ENCODE measurements around the gene AATK.

AATK gene

GRCh38 chr17:81126281-81127132 lies 39.5 kb downstream of the AATK start:
- DNase-seq: no peak

DNA sequence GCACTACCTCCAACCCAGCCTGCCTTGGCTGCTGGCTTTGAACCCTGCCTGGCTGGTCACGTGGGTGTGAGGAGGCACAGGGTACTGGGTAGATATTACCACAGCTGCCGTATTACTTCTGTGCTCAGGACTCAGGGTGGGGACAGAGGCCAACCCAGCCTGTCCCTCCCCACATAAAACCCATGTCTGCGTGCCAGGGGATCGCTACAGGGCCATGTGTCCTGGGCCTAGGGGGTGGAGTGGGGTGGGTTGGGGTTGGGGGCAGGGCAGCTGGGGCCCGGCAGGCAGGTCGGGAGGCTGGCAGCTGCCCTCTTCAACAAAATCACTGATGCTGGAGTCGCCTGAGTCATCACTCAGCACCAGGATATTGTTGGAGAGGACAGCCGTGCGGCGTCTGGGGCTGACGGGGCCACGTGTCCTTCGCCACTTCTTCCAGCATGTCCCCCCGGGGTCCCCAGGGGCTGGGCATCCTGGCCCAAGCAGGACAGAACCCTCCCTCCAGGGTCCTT lies 40.4 kb downstream of the AATK start:
- DNase-seq: no peak

DNA sequence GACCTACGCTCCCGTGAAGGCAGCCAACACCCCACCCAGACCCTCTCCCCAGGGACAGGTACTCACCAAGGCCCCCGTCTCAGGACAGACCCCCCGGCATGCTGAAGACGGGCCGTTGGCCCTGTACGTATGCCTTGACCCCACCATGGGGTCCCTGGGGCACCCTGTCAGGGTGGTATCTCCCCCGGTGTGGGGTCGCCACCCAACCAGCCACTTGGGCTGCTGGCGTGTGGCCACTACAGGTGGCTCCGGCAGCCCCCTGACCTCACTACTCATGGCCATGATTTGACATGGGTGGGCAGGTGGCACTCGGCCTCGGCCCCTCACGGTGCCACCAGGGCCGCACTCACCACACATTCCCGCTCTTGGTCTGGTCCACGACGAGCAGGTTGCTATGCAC lies 41.6 kb downstream of the AATK start:
- DNase-seq: no peak

GRCh38 chr17:81123052-81124048 lies 42.7 kb downstream of the AATK start:
- DNase-seq: no peak

- DNase-seq: no peak
These were observed 43.9 kb downstream of the AATK start for GRCh38 chr17:81121841-81122733.

GRCh38 chr17:81120695-81121621 lies 45.1 kb downstream of the AATK start:
- no peak for DNase-seq

DNA sequence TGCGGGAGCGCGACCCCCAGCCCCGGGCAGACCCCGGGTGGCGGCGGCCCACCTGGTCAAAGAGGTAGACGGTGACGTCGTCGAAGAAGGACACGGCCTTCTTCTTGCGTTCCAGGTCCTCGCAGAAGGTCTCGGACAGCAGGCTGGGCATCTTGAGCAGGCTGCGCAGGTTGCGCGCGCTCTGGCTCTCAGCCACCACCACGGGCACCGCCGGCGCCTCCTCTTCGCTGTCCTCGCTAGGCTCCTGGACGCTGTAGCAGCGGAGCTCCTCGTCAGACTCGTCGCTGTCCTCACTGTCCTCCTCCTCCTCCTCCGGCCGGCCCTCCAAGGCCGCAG lies 45.9 kb downstream of the AATK start:
- no peak for DNase-seq

GRCh38 chr17:81119223-81120148 lies 46.5 kb downstream of the AATK start:
- peak; percentile 6 for DNase-seq

DNA sequence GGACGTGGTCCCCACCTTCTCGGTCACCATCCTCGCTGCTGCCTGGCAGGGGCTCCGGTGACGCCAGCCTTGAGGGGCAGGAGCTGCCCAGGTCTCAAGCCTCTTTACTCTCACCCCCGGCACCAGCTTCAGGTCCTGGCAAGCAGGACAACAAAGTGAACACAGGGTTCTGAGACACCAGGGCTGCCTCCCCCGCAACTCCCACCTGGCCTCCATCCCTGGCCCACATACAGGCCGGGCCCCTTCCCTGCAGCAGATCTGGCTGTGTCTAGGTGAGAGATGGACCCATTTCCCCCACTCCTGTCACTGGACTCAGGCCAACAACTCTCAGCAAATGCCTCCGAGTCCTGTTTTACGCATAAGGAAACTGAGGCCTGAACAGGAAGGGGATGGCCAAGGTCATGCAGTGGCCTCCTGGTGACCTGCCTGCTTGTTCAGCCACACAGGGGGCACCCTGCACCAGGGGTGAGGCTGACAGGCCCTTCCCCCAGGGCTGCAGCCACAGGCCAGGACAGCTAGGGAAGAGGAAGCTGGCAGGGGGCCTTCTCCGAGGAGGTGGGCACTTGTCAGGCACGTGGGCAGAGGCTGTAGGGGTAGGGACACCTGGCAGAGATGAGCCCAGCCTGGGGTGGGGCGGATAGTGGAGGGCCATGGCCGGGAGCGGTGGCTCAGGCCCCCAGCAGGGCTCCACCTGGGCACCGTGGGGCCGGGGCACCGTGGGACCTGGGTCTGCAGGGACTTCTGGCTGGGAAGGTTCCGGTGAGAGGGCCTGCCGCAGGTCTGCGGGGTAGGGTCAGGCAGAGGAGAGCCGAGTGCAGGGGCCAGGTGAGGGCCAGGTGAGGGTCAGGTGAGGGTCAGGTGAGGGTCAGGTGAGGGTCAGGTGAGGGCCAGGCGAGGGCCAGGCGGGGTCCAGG lies 47.5 kb downstream of the AATK start:
- DNase-seq: no peak

GRCh38 chr17:81117672-81118198 lies 48.3 kb downstream of the AATK start:
- DNase-seq: no peak

DNA sequence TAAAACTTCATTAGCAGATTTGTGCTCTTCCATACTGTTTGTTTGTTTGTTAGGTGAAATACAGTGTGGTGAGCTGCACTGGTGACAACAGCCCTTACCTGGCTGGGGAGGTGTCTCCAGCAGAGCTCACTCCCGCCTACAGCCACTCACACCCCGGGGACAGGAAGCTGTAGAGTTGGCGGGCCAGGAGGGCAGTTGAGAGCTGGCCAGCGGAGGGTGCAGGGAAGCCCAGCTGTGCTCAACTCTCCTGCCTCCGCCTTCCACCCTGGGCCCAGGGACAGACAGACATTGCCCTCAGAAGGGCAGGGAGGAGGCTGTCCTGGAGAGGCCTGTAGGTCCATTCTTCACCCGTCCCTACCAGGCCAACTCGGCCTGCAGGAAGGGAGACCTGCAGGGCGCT lies 49.3 kb downstream of the AATK start:
- no peak for DNase-seq

DNA sequence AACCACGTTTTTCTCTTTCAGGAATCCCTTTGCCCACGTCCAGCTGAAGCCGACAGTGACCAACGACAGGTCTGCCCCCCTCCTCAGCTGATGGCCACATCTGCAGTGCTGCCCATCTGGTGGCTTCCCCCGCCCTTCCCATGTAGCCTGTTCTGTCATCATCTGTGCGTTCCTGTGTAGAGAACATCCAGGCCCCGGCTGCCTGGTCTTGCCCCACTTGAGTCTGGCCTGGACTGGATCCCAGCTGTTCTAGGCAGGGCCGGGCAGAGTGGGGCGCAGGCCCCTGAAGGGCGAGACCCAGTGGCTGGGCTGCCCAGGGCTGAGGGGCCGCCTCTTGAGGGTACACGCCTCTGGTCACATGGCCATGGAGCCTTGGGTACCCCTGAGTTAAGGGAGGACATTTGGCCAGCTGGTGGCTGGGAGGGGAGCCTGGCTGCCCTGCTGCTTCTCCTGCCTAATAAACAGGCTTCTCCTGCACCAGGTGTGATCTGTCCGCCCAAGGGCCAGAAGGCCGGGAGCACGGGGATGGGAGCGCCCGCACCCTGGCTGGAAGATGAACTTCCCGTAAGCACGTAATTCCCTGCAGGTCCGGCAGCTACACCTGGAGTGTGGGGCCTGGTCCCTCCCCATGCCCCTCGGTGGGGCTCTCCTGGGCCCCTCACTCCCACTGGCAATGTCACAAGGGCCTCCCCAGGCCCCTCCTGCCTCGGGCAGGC lies 50.1 kb downstream of the AATK start:
- no peak for DNase-seq

GRCh38 chr17:81115219-81115618 lies 50.8 kb downstream of the AATK start:
- DNase-seq: no peak

DNA sequence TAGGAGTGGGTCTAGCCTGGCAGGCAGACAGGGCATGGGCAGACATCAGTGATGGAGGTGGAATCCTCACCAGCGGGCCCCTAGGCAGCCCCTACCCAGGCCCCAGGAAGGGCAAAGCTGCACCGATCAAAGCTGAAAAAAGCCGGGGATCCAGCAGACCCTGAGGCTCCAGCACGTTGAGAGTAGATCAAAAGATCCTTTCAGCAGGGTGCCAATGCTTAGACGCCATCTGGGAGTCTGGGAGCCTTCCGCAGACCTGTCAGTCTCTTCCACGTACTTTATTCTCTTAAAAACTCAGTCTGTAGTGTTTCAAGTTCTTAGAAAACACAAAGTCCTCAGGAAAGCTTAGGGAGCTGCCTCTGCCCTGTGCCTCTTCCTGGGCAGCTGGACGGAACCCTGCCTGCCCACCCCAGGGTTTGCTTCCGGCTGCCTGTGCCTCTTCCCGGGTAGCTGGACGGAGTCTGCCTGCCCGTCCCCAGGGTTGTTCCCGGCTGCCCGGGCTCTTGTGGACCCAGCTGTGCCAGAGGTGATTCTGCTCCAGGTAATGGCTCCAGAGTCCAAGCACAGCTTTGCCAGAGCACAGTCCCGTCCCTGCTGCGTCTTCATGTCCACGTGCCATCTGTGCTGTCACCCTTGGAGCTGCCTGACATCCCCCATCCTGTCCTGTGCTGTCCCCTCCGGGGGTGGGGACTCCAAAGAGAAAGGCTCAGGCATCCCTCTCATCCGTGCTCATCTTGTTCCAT lies 51.5 kb downstream of the AATK start:
- DNase-seq: no peak

GRCh38 chr17:81113158-81113724 lies 52.8 kb downstream of the AATK start:
- DNase-seq: no peak

DNA sequence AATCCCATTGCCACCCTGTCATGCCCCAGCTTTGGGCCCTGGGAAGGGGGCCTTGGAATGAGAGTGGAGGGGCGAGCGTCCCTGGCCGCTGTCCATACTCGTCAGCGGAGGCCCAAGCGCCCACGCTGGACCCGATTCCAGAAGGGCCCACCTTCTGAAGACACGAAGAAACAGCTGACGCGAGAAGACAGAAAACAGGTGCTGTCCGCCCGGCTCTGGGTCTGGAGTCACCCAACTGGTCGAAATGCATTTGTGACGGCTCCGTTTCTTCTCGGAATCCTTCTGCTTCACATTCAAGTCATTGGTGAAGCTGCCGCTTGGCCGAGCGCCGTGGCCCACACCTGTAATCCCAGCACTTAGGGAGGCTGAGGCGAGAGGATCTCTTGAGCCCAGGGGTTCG lies 53.6 kb downstream of the AATK start:
- DNase-seq: no peak

DNA sequence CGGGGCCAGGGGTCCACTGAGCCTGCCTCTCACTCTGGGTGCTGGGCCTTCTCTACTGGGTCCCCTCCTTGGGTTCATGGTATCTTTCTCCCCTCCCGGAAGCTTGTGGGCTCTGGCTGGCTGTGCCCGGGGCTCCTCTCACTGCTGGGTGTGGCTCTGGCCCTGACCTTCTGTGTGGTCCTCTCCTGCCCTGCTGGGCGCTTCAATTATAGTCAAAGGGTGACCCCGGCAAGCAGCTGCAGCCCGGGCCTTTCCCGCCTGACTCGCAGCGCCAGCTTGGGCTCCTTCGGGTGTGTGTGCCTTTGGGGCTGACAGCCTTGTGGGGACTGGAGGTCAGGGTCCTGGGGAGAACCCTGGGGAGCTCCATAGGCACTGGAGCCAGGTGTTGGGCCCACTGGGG lies 55.0 kb downstream of the AATK start:
- DNase-seq: no peak
